OCI-LY1 (cell line): Measurements from ENCODE around the gene ZNF366.

Source experiments
- H2AFZ ChIP-seq: fragments of 200-600 bp; sonication (generic), shearing (Covaris generic); 2 replicates; pipeline ENCODE4 v1.6.0; 2014; ENCODE audit warnings: antibody characterized with exemption, mild to moderate bottlenecking, low read length
- H3F3A ChIP-seq: fragments of 200-600 bp; sonication (generic), shearing (Covaris generic); 2 replicates; pipeline ENCODE4 v1.6.0; 2014; ENCODE audit warnings: mild to moderate bottlenecking, antibody characterized with exemption, low read length, moderate library complexity; ENCODE audit not compliant: insufficient read depth
- H3K27ac ChIP-seq: fragments of 200-600 bp; sonication (generic); 2 replicates; pipeline ENCODE4 v1.5.1; 2014; ENCODE audit warnings: low read length, mixed run types, mild to moderate bottlenecking, low read depth; ENCODE audit not compliant: poor library complexity, severe bottlenecking
- H3K27me3 ChIP-seq: fragments of 200-600 bp; sonication (generic); 2 replicates; pipeline ENCODE4 v1.6.0; 2014; ENCODE audit warnings: antibody characterized with exemption, mild to moderate bottlenecking, low read length, moderate library complexity; ENCODE audit not compliant: insufficient read depth
- H3K36me3 ChIP-seq: fragments of 200-600 bp; sonication (generic); 2 replicates; pipeline ENCODE4 v1.6.1; 2014; ENCODE audit warnings: mild to moderate bottlenecking, antibody characterized with exemption, low read length, moderate library complexity, mixed read lengths; ENCODE audit not compliant: insufficient read depth
- H3K4me1 ChIP-seq: fragments of 200-600 bp; sonication (generic); 2 replicates; pipeline ENCODE4 v1.5.1; 2014; ENCODE audit warnings: mild to moderate bottlenecking, low read length, moderate library complexity; ENCODE audit not compliant: insufficient read depth, severe bottlenecking
- H3K4me2 ChIP-seq: fragments of 200-600 bp; sonication (generic), shearing (Covaris generic); 2 replicates; pipeline ENCODE4 v1.6.1; 2014; ENCODE audit warnings: low read length
- H3K4me3 ChIP-seq: fragments of 200-600 bp; sonication (generic); 2 replicates; pipeline ENCODE4 v1.5.1; 2014; ENCODE audit warnings: low read length, low read depth, mild to moderate bottlenecking, mixed read lengths; ENCODE audit not compliant: poor library complexity, severe bottlenecking
- H3K79me2 ChIP-seq: fragments of 200-600 bp; shearing (Covaris generic); 2 replicates; pipeline ENCODE4 v1.6.1; 2016; ENCODE audit warnings: mixed run types, low read length, mixed read lengths; ENCODE audit not compliant: insufficient read depth
- H3K9ac ChIP-seq: fragments of 200-600 bp; sonication (generic), shearing (Covaris generic); 2 replicates; pipeline ENCODE4 v1.6.1; 2014; ENCODE audit warnings: mild to moderate bottlenecking, low read length, mixed read lengths
- H3K9me2 ChIP-seq: fragments of 200-600 bp; sonication (generic), shearing (Covaris generic); 2 replicates; pipeline ENCODE4 v1.6.1; 2014; ENCODE audit warnings: low read depth, mild to moderate bottlenecking, low read length, mixed read lengths
- H3K9me3 ChIP-seq: fragments of 200-600 bp; shearing (Covaris generic); 2 replicates; pipeline ENCODE4 v1.6.1; 2014; ENCODE audit warnings: low read length, mixed read lengths
- H4K20me1 ChIP-seq: fragments of 200-600 bp; sonication (generic), shearing (Covaris generic); 2 replicates; pipeline ENCODE4 v1.6.0; 2016; ENCODE audit warnings: mild to moderate bottlenecking, low read length; ENCODE audit not compliant: insufficient read depth
- CTCF ChIP-seq: fragments of 200-600 bp; sonication (generic), shearing (Covaris generic); IDR thresholded peaks from 2 replicates; pipeline ENCODE4 v1.5.1; 2017; ENCODE audit warnings: mild to moderate bottlenecking, antibody characterized with exemption, low read length, moderate library complexity, mixed read lengths
- EZH2 ChIP-seq: fragments of 200-600 bp; sonication (generic), shearing (Covaris generic); IDR thresholded peaks from 2 replicates; pipeline ENCODE4 v1.8.0; 2017; ENCODE audit warnings: borderline replicate concordance, mixed run types, mild to moderate bottlenecking, antibody characterized with exemption, low read length, moderate library complexity, mixed read lengths

Gene ZNF366

GRCh38 chr5:72433522-72433921, 73.7 kb downstream of the ZNF366 start:
- Histone ChIP-seq H2AFZ (no peak overlapping the region), H3K27me3 (peaks cover 2% of the 10 kb centered on the region; the same call in 1 of the 2 replicates), H3K4me3 (no peak overlapping the region), H3K4me2 (no peak overlapping the region), H3F3A (no peaks in the 10 kb centered on the region), H3K36me3 (no peaks in the 10 kb centered on the region), H3K9me2 (no peaks in the 10 kb centered on the region), H3K79me2 (no peaks in the 10 kb centered on the region), H3K4me1 (no peaks in the 10 kb centered on the region), H4K20me1 (no peaks in the 10 kb centered on the region), H3K27ac (no peak overlapping the region), H3K9ac (no peak overlapping the region), H3K9me3 (no peaks in the 10 kb centered on the region)
- no peak for TF ChIP-seq EZH2
- no peak for TF ChIP-seq CTCF

DNA sequence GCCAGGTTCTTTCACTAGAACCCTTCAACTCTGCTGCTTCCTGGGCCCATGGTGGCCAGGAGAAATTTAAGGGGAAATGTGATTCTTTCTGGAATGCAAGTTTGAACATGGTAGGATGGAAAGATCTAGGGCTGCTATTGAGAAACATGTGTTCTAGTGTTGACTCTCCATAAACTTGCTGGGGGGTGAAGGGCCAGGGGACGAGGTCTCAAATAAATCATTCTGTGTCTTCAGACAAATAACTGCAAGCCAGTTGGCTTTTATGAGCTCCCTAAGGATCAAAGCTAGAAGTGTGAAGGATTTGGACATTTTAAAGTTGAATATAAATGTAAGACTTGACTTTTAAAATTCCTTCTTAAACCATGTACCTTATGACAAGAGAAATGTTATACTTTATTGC, 78.5 kb downstream of the ZNF366 start:
- no peaks in the 10 kb centered on the region for H3K9me3 ChIP-seq
- no peaks in the 10 kb centered on the region for H3K4me1 ChIP-seq
- no peak overlapping the region for H3K4me2 ChIP-seq
- H3F3A ChIP-seq = no peaks in the 10 kb centered on the region
- no peaks in the 10 kb centered on the region for H3K79me2 ChIP-seq
- H2AFZ ChIP-seq = no peak overlapping the region
- TF ChIP-seq EZH2 (no peak), CTCF (no peak)
- no peaks in the 10 kb centered on the region for H3K9me2 ChIP-seq
- H3K36me3 ChIP-seq = no peaks in the 10 kb centered on the region
- H3K9ac ChIP-seq = no peak overlapping the region
- no peaks in the 10 kb centered on the region for H4K20me1 ChIP-seq
- no peaks in the 10 kb centered on the region; the same call in 1 of the 2 replicates for H3K27me3 ChIP-seq
- no peak overlapping the region for H3K4me3 ChIP-seq
- no peak overlapping the region for H3K27ac ChIP-seq

- Histone ChIP-seq H3K9me3 (no peaks in the 10 kb centered on the region), H3K9ac (no peak overlapping the region), H3K27me3 (no peaks in the 10 kb centered on the region), H3K27ac (no peak overlapping the region), H3K4me2 (no peak overlapping the region), H3K9me2 (no peaks in the 10 kb centered on the region), H3K36me3 (no peaks in the 10 kb centered on the region), H3K4me1 (no peaks in the 10 kb centered on the region), H3K79me2 (no peaks in the 10 kb centered on the region), H3F3A (no peaks in the 10 kb centered on the region), H3K4me3 (no peak overlapping the region), H2AFZ (no peak overlapping the region), H4K20me1 (no peaks in the 10 kb centered on the region)
- no peak for TF ChIP-seq EZH2
- no peak for TF ChIP-seq CTCF
These were observed 79.4 kb downstream of the ZNF366 start for GRCh38 chr5:72427488-72428437.
